ENCODE measurements around the gene SMIM27. TPM values are rescaled to one million over a fixed set of nuclear protein-coding genes. Genes with fewer than 3 reads are reported as not detected.
A peak's percentile ranks its signal among the peaks of the same experiment; 100 is the strongest.

The SMIM27 gene
- total RNA-seq, 1 experiment from 2014 or later: 13.6 TPM

- TF ChIP-seq IRF1 (CRISPR knock-in tag; IDR thresholded peaks at IDR 0.05): 0 out of 2 replicates have a peak, but pooled peaks have one; percentile 57
- no peak for TF ChIP-seq GTF2I (CRISPR knock-in tag; conservative IDR thresholded peaks at IDR 0.05)
- TF ChIP-seq, protein P1, sequence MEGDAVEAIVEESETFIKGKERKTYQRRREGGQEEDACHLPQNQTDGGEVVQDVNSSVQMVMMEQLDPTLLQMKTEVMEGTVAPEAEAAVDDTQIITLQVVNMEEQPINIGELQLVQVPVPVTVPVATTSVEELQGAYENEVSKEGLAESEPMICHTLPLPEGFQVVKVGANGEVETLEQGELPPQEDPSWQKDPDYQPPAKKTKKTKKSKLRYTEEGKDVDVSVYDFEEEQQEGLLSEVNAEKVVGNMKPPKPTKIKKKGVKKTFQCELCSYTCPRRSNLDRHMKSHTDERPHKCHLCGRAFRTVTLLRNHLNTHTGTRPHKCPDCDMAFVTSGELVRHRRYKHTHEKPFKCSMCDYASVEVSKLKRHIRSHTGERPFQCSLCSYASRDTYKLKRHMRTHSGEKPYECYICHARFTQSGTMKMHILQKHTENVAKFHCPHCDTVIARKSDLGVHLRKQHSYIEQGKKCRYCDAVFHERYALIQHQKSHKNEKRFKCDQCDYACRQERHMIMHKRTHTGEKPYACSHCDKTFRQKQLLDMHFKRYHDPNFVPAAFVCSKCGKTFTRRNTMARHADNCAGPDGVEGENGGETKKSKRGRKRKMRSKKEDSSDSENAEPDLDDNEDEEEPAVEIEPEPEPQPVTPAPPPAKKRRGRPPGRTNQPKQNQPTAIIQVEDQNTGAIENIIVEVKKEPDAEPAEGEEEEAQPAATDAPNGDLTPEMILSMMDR (IDR thresholded peaks at IDR 0.05): no peak
- no peak for TF ChIP-seq NR2C2 (CRISPR knock-in tag; IDR thresholded peaks at IDR 0.05)
- no peak for TF ChIP-seq GABPB1 (CRISPR knock-in tag; IDR thresholded peaks at IDR 0.05)
- TF ChIP-seq ZNF416 (CRISPR knock-in tag; IDR thresholded peaks at IDR 0.05): 0 out of 2 replicates have a peak, but pooled peaks have one; percentile 72
- no peak for TF ChIP-seq TCF7 (CRISPR knock-in tag; IDR thresholded peaks at IDR 0.05; ENCODE audit: low read depth)
- peak; percentile 94 for TF ChIP-seq USF1 (CRISPR knock-in tag; IDR thresholded peaks at IDR 0.05)
- TF ChIP-seq, protein P2, sequence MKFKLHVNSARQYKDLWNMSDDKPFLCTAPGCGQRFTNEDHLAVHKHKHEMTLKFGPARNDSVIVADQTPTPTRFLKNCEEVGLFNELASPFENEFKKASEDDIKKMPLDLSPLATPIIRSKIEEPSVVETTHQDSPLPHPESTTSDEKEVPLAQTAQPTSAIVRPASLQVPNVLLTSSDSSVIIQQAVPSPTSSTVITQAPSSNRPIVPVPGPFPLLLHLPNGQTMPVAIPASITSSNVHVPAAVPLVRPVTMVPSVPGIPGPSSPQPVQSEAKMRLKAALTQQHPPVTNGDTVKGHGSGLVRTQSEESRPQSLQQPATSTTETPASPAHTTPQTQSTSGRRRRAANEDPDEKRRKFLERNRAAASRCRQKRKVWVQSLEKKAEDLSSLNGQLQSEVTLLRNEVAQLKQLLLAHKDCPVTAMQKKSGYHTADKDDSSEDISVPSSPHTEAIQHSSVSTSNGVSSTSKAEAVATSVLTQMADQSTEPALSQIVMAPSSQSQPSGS (CRISPR knock-in tag; IDR thresholded peaks at IDR 0.05; ENCODE audit: borderline replicate concordance, low read depth): no peak
- TF ChIP-seq ZNF671 (CRISPR knock-in tag; IDR thresholded peaks at IDR 0.05): no peak
- TF ChIP-seq RORB (CRISPR knock-in tag; IDR thresholded peaks at IDR 0.05): no peak
- peak; percentile 18; the same call in 1 of the 2 replicates for TF ChIP-seq AR (CRISPR knock-in tag; IDR thresholded peaks at IDR 0.05)
These were observed at the start of gene SMIM27, which contains the start of gene TOPORS (continued) for GRCh38 chr9:32552172-32552872.

GRCh38 chr9:32502464-32502863, 49.7 kb upstream of the SMIM27 start:
- H3K9me3 Mint-ChIP-seq: peaks cover 26% of the 10 kb centered on the region
- TF ChIP-seq, protein P3, sequence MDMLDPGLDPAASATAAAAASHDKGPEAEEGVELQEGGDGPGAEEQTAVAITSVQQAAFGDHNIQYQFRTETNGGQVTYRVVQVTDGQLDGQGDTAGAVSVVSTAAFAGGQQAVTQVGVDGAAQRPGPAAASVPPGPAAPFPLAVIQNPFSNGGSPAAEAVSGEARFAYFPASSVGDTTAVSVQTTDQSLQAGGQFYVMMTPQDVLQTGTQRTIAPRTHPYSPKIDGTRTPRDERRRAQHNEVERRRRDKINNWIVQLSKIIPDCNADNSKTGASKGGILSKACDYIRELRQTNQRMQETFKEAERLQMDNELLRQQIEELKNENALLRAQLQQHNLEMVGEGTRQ (CRISPR knock-in tag; IDR thresholded peaks at IDR 0.05): no peak
- TF ChIP-seq, protein P4, sequence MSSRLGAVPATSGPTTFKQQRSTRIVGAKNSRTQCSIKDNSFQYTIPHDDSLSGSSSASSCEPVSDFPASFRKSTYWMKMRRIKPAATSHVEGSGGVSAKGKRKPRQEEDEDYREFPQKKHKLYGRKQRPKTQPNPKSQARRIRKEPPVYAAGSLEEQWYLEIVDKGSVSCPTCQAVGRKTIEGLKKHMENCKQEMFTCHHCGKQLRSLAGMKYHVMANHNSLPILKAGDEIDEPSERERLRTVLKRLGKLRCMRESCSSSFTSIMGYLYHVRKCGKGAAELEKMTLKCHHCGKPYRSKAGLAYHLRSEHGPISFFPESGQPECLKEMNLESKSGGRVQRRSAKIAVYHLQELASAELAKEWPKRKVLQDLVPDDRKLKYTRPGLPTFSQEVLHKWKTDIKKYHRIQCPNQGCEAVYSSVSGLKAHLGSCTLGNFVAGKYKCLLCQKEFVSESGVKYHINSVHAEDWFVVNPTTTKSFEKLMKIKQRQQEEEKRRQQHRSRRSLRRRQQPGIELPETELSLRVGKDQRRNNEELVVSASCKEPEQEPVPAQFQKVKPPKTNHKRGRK (CRISPR knock-in tag; IDR thresholded peaks at IDR 0.05; ENCODE audit: borderline replicate concordance): no peak
- no peak for TF ChIP-seq AR (CRISPR knock-in tag; IDR thresholded peaks at IDR 0.05)
- TF ChIP-seq ZNF138 (CRISPR knock-in tag; conservative IDR thresholded peaks at IDR 0.05): no peak
- no peak for TF ChIP-seq ARID4B (CRISPR knock-in tag; IDR thresholded peaks at IDR 0.05; ENCODE audit: borderline replicate concordance)

More at GRCh38 chr9:32502464-32502863, 49.7 kb upstream of the SMIM27 start:
- H3K4me3 Mint-ChIP-seq: no peak overlapping the region
- ATAC-seq: no peak
- ChIA-PET CTCF (interaction anchor here (1.1 to 1.9 kb wide), 4 partner anchors 24 to 124 kb away, joined by 3 to 14 read pairs (median 4); partner anchors contain the start of gene RIGI), POLR2A (interaction anchor here (0.5 kb wide), 1 partner anchor 104 kb away, joined by 4 read pairs; no protein-coding TSS in a partner anchor)
- no peak for DNase-seq (ENCODE audit: low spot score)
- H3K27ac Mint-ChIP-seq: peak overlapping the region; percentile 28; the same call in 1 of the 2 replicates
- peaks cover 9% of the 10 kb centered on the region for H3K4me1 Mint-ChIP-seq
- H3K36me3 Mint-ChIP-seq: peaks cover 28% of the 10 kb centered on the region
- H3K27me3 Mint-ChIP-seq (ENCODE audit: low read depth): no peaks in the 10 kb centered on the region

All from WTC11 (cell line).